ENCODE measurements around the gene RRBP1. TPM values are rescaled to one million over a fixed set of nuclear protein-coding genes. Genes with fewer than 3 reads are reported as not detected.

Gene RRBP1
- total RNA-seq, 1 donor from 2014 or later: 312 TPM

GRCh38 chr20:17629025-17629424, 53.0 kb downstream of the RRBP1 start:
- no peak overlapping the region for H3K27ac Mint-ChIP-seq (ENCODE audit: unreplicated experiment)
- no peak overlapping the region for H3K4me3 Mint-ChIP-seq (ENCODE audit: unreplicated experiment)
- no peak for DNase-seq (ENCODE audit: extremely low spot score, unreplicated experiment)
- TF ChIP-seq CTCF (IDR thresholded peaks at IDR 0.05): no peak
- no peaks in the 10 kb centered on the region for H3K9me3 Mint-ChIP-seq (ENCODE audit: unreplicated experiment)
- H3K27me3 Mint-ChIP-seq (ENCODE audit: unreplicated experiment): no peaks in the 10 kb centered on the region
- H3K36me3 Mint-ChIP-seq (ENCODE audit: unreplicated experiment): peaks cover 49% of the 10 kb centered on the region
- H3K4me1 Mint-ChIP-seq (ENCODE audit: unreplicated experiment): peaks cover 2% of the 10 kb centered on the region

GRCh38 chr20:17628101-17628841, 53.8 kb downstream of the RRBP1 start:
- Mint-ChIP-seq H3K9me3 (ENCODE audit: unreplicated experiment) (no peaks in the 10 kb centered on the region), H3K36me3 (ENCODE audit: unreplicated experiment) (peaks cover 45% of the 10 kb centered on the region), H3K27ac (ENCODE audit: unreplicated experiment) (peak overlapping the region; percentile 77), H3K4me1 (ENCODE audit: unreplicated experiment) (peaks cover 2% of the 10 kb centered on the region), H3K4me3 (ENCODE audit: unreplicated experiment) (no peak overlapping the region), H3K27me3 (ENCODE audit: unreplicated experiment) (no peaks in the 10 kb centered on the region)
- DNase-seq (ENCODE audit: extremely low spot score, unreplicated experiment): no peak
- TF ChIP-seq CTCF (IDR thresholded peaks at IDR 0.05): no peak

GRCh38 chr20:17627101-17627955, 54.7 kb downstream of the RRBP1 start:
- no peaks in the 10 kb centered on the region for H3K27me3 Mint-ChIP-seq (ENCODE audit: unreplicated experiment)
- no peaks in the 10 kb centered on the region for H3K9me3 Mint-ChIP-seq (ENCODE audit: unreplicated experiment)
- peaks cover 2% of the 10 kb centered on the region for H3K4me1 Mint-ChIP-seq (ENCODE audit: unreplicated experiment)
- H3K36me3 Mint-ChIP-seq (ENCODE audit: unreplicated experiment): peaks cover 42% of the 10 kb centered on the region
- peak overlapping the region; percentile 77 for H3K27ac Mint-ChIP-seq (ENCODE audit: unreplicated experiment)
- H3K4me3 Mint-ChIP-seq (ENCODE audit: unreplicated experiment): no peak overlapping the region
- TF ChIP-seq CTCF (IDR thresholded peaks at IDR 0.05): no peak
- no peak for DNase-seq (ENCODE audit: extremely low spot score, unreplicated experiment)

- Mint-ChIP-seq H3K36me3 (ENCODE audit: unreplicated experiment) (peaks cover 44% of the 10 kb centered on the region), H3K4me3 (ENCODE audit: unreplicated experiment) (no peak overlapping the region), H3K9me3 (ENCODE audit: unreplicated experiment) (no peaks in the 10 kb centered on the region), H3K4me1 (ENCODE audit: unreplicated experiment) (peaks cover 2% of the 10 kb centered on the region), H3K27ac (ENCODE audit: unreplicated experiment) (no peak overlapping the region), H3K27me3 (ENCODE audit: unreplicated experiment) (no peaks in the 10 kb centered on the region)
- no peak for DNase-seq (ENCODE audit: extremely low spot score, unreplicated experiment)
- no peak for TF ChIP-seq CTCF (IDR thresholded peaks at IDR 0.05)
Measured at GRCh38 chr20:17626217-17627007, 55.6 kb downstream of the RRBP1 start.
